Heart right ventricle (tissue), 16 donors: ENCODE results near the gene MAPK11. TPM values are rescaled to one million over a fixed set of nuclear protein-coding genes. Genes with fewer than 3 reads are reported as not detected.

Experiments used
- ATAC-seq, 8 donors: fragments of 200-7000 bp; cut with Tn5 transposase; one replicate each; pipeline ENCODE4 v1.9.1; 2020; ENCODE audit warnings: mild to moderate bottlenecking in 8 of 8, moderate library complexity in 8 of 8, moderate number of reproducible peaks in 1 of 8
- DNase-seq, 2 donors: peaks; one replicate each; pipeline ENCODE4 v3.0.0-alpha.2; 2020
- H3K27ac ChIP-seq, 10 donors: fragments of 200-600 bp; sonication (generic) in 2 of 10; one replicate each; pipeline versions ENCODE4 v1.5.0 to v1.8.0; 2020 to 2022; ENCODE audit warnings: mild to moderate bottlenecking in 3 of 10
- H3K27me3 ChIP-seq, 7 donors: fragments of 200-600 bp; one replicate each; pipeline ENCODE4 v1.8.0; 2021 to 2022; ENCODE audit warnings: mild to moderate bottlenecking in 2 of 7
- H3K36me3 ChIP-seq, 9 donors: fragments of 200-600 bp; sonication (generic) in 1 of 9; one replicate each; pipeline versions ENCODE4 v1.5.0 to v1.8.0; 2020 to 2022; ENCODE audit warnings: mild to moderate bottlenecking in 2 of 9
- H3K4me1 ChIP-seq, 9 donors: fragments of 200-600 bp; sonication (generic) in 1 of 9; one replicate each; pipeline versions ENCODE4 v1.5.0 to v1.8.0; 2020 to 2022; ENCODE audit warnings: mild to moderate bottlenecking in 4 of 9
- H3K4me3 ChIP-seq, 10 donors: fragments of 200-600 bp; sonication (generic) in 2 of 10; one replicate each; pipeline versions ENCODE4 v1.5.0 to v1.8.0; 2020 to 2022; ENCODE audit warnings: mild to moderate bottlenecking in 7 of 10, moderate library complexity in 2 of 10
- H3K9me3 ChIP-seq, 11 donors: fragments of 200-600 bp in 10 of 11; sonication (generic) in 2 of 11; one replicate each; pipeline versions ENCODE4 v1.5.0 to v1.8.0; 2013 to 2022; ENCODE audit warnings: mild to moderate bottlenecking in 2 of 11, control low read depth in 1 of 11, moderate library complexity in 1 of 11
- CTCF ChIP-seq, 9 donors: fragments of 200-600 bp; sonication (generic) in 2 of 9; IDR thresholded peaks; one replicate each; pipeline versions ENCODE4 v1.5.0 to v1.8.0; 2021 to 2022; ENCODE audit warnings: antibody characterized with exemption in 9 of 9, mild to moderate bottlenecking in 5 of 9, moderate library complexity in 1 of 9
- WGBS, 2 donors: extraction: QIAGEN DNeasy Blood & Tissue Kit; methylation state at CpG; one replicate each; pipeline ENCODE4 v1.1.7; 2013; ENCODE audit warnings: inconsistent platforms in 1 of 2; 5-methylcytosine and 5-hydroxymethylcytosine counted together
- intact Hi-C, 10 donors: fragments of 100-400 bp; cut with DNase I; formaldehyde crosslinking; loops; one replicate each; pipeline versions ENCODE4 v1.11.1 to v1.14.2; 2022
- polyA plus RNA-seq, 2 donors: library from polyadenylated mRNA; stranded (reverse); fragments of 200-250 nt; gene quantifications; one replicate each; pipeline ENCODE4 v1.2.3, GENCODE V29; 2013
- total RNA-seq, 10 donors: library from RNA; stranded (reverse); fragmentation: NEBNext Ultra II Directional in 3 of 10; extraction: Animal tissue kit (Norgen Biotek cat#: 25700) in 3 of 10; gene quantifications; one replicate each; pipeline versions ENCODE4 v1.2.1 to v1.2.4, GENCODE V29; 2021 to 2023
- donor health status: Arrhythmogenic right ventricular cardiomyopathy.
- donor health status: ischemic (EF 13 %, LVEDD 7.1; RV severe dilation, severe dysfunction).
- donor health status: healthy with polysubstance abuse.
- donor health status: DM: no; HTN: yes; CAD: no.
- donor health status: DM: no; HTN: no; CAD: no.
- donor health status: ischemic (EF 25% LVEDD 6.9; RV normal size, moderate dysfunction).
- donor health status: ischemic (EF 25% LVEDD 5.7; RV mildly dilated, moderate dysfunction).
- donor health status: healthy.
- donor health status: DM: yes; HTN: yes; CAD: no.
- donor health status: Ischemic cardiomyopathy.
- donor health status: ischemic (EF 35%, LVEDD 5.7; RV mildly dilated, moderate dysfunction).
- donor health status: nonischemic (EF 11% LVEDD 7.7; RV severe dilation, severe dysfunction).
- donor health status: DM: yes; HTN: yes; CAD: no.
- donor health status: PGD.
- donor health status: ischemic (EF 29% LVEDD 5.4; RV normal size, mild dysfunction).
- donor health status: nonischemic (EF 23%, LVEDD 6.1; RV moderate dilation, normal function).

The MAPK11 gene
- total and polyA plus RNA-seq, 12 donors = 4.3 to 18.0 (median 7.2) TPM

GRCh38 chr22:50307890-50308596 is 37.9 kb upstream of the MAPK11 start:
- Histone ChIP-seq H3K4me1 (peaks cover 38 to 57% (median 55%) of the 10 kb centered on the region in 9 donors), H3K27ac (peak overlapping the region; percentile 85 to 92 (median 88)), H3K36me3 (no peaks in the 10 kb centered on the region), H3K27me3 (peaks cover 0 to 4% (median 0%) of the 10 kb centered on the region in 7 donors), H3K4me3 (peak overlapping the region in 8 of 10 donors; percentile 0 to 38 (median 20)), H3K9me3 (no peaks in the 10 kb centered on the region)
- DNase-seq (no peak), ATAC-seq (peak in 2 of 8 donors; percentile 0 to 3)
- TF ChIP-seq CTCF (IDR thresholded peaks at IDR 0.05) = no peak
- WGBS, 2 donors = 24 to 33% methylated on average over 16 to 19 of the region's 19 CpGs
- intact Hi-C loops = loop anchor here in 2 of 10 donors (2.0 to 5.0 kb wide), 2 partner anchors 19 to 36 kb away; partner anchors contain the start of genes DENND6B (in 2 of the 2) and MAPK11 (in 1 of the 2)

GRCh38 chr22:50306753-50307749 is 36.9 kb upstream of the MAPK11 start, which contains the start of gene PLXNB2:
PLXNB2 (minus strand) TSS chr22:50307646; CDS start chr22:50290584, 17,062 bp downstream.
- ATAC-seq (peak; percentile 36 to 76 (median 62)), DNase-seq (peak; percentile 87 to 88)
- WGBS, 2 donors = 0 to 1% methylated on average over 81 to 104 of the region's 105 CpGs
- intact Hi-C loops = loop anchor here in 1 of 10 donors (5.0 kb wide), 1 partner anchor 35 kb away; the partner anchor contains the start of gene MAPK11
- Histone ChIP-seq H3K27me3 (peaks cover 0 to 4% (median 0%) of the 10 kb centered on the region in 7 donors), H3K4me1 (peaks cover 43 to 66% (median 64%) of the 10 kb centered on the region in 9 donors), H3K9me3 (no peaks in the 10 kb centered on the region), H3K27ac (peak within 1 kb of the TSS; percentile 91 to 98 (median 94)), H3K4me3 (peak within 1 kb of the TSS; percentile 85 to 98 (median 94)), H3K36me3 (no peaks in the 10 kb centered on the region)
- TF ChIP-seq CTCF (IDR thresholded peaks at IDR 0.05) = no peak

- DNase-seq (peak; percentile 79 to 88), ATAC-seq (peak; percentile 28 to 64 (median 50))
- WGBS, 2 donors = 1% methylated on average over 21 of the region's 21 CpGs
- peaks cover 0 to 4% (median 0%) of the 10 kb centered on the region in 7 donors for H3K27me3 ChIP-seq
- peak overlapping the region; percentile 85 to 98 (median 94) for H3K4me3 ChIP-seq
- H3K36me3 ChIP-seq = peaks cover 0 to 1% (median 0%) of the 10 kb centered on the region in 9 donors
- TF ChIP-seq CTCF (IDR thresholded peaks at IDR 0.05) = no peak
- H3K9me3 ChIP-seq = no peaks in the 10 kb centered on the region
- intact Hi-C loops = loop anchor here in 1 of 10 donors (5.0 kb wide), 1 partner anchor 34 kb away; the partner anchor contains the start of gene MAPK11
- peaks cover 53 to 77% (median 74%) of the 10 kb centered on the region in 9 donors for H3K4me1 ChIP-seq
- peak overlapping the region; percentile 91 to 98 (median 94) for H3K27ac ChIP-seq
Measured at GRCh38 chr22:50305923-50306566, 35.9 kb upstream of the MAPK11 start.
